Stimulated activated CD8-positive, alpha-beta memory T cell treated with anti-CD3 and anti-CD28 coated beads, Interleukin-2, amount 100 ng/mL, for 1 hour (primary cell): ENCODE data around the gene NIPBL.
"Not testable (repeated sequence)": the region's sequence is repeated elsewhere in the genome, so short reads cannot be mapped to it uniquely, and the experiment has no call there.

Experiments
- DNase-seq, 2 donors: peaks; one replicate each; pipeline ENCODE4 v3.0.0-alpha.2; 2020; ENCODE audit warnings: low read depth in 2 of 2

NIPBL gene

GRCh38 chr5:36876299-36876964 lies at the start of gene NIPBL:
TSS of gene NIPBL (plus strand) at chr5:36876769. CDS start at chr5:36953697, 76,928 bp downstream.
- DNase-seq, result peak; percentile 70 to 80

GRCh38 chr5:36832274-36832673 lies 44.3 kb upstream of the NIPBL start:
- no peak for DNase-seq

GRCh38 chr5:36836831-36837230 lies 39.7 kb upstream of the NIPBL start:
- no peak for DNase-seq

GRCh38 chr5:36839489-36840476 lies 36.8 kb upstream of the NIPBL start:
- no peak for DNase-seq

GRCh38 chr5:36841677-36842076 lies 34.9 kb upstream of the NIPBL start:
- DNase-seq, result no peak

GRCh38 chr5:36842087-36842486 lies 34.5 kb upstream of the NIPBL start:
- DNase-seq, result no peak

- DNase-seq, result no peak
These were observed 32.3 kb upstream of the NIPBL start for GRCh38 chr5:36844305-36844704.

- not testable (repeated sequence) for DNase-seq
These were observed 28.0 kb upstream of the NIPBL start for GRCh38 chr5:36848545-36848944.

- not testable (repeated sequence) for DNase-seq
These were observed 23.7 kb upstream of the NIPBL start for GRCh38 chr5:36852903-36853302.

- no peak for DNase-seq
These were observed 22.0 kb upstream of the NIPBL start for GRCh38 chr5:36854402-36855140.

GRCh38 chr5:36855141-36855495 lies 21.5 kb upstream of the NIPBL start:
- no peak for DNase-seq

GRCh38 chr5:36861871-36862270 lies 14.7 kb upstream of the NIPBL start:
- no peak for DNase-seq

GRCh38 chr5:36870399-36871040 lies 6.0 kb upstream of the NIPBL start:
- DNase-seq, result no peak

GRCh38 chr5:36874465-36874864 lies 2.1 kb upstream of the NIPBL start:
- no peak for DNase-seq

GRCh38 chr5:36875051-36875789 lies 1.3 kb upstream of the NIPBL start:
- no peak for DNase-seq

GRCh38 chr5:36875790-36876298 lies 725 bp upstream of the NIPBL start:
- DNase-seq, result peak; percentile 41 to 56

- DNase-seq, result peak; percentile 15 to 40
These were observed 547 bp downstream of the NIPBL start for GRCh38 chr5:36876965-36877666.

- no peak for DNase-seq
These were observed 1.3 kb downstream of the NIPBL start for GRCh38 chr5:36877667-36878391.

GRCh38 chr5:36878392-36879082 lies 2.0 kb downstream of the NIPBL start:
- DNase-seq, result no peak
